ENCODE results near the gene SEMA5A. TPM values are rescaled to one million over a fixed set of nuclear protein-coding genes. Genes with fewer than 3 reads are reported as not detected.

SEMA5A gene
- total and polyA plus RNA-seq, 2 of the 8 experiments (the other 6 are each of a cell fraction or from before 2014, with no cell fraction given), result 5.3 to 8.9 TPM

GRCh38 chr5:9098990-9099389 is 446.9 kb downstream of the SEMA5A start:
- Histone ChIP-seq H2AK5ac (ENCODE audit: low read depth, low read length) (no peak overlapping the region), H2BK120ac (replicated peaks; ENCODE audit: low read depth, low read length) (no peak overlapping the region), H2AFZ (ENCODE audit: low read length) (no peak overlapping the region), H3K4me1 (replicated peaks in 1 of 4; ENCODE audit: control insufficient read depth in 3 of 4, insufficient read depth in 4 of 4, low read length in 3 of 4) (no peaks in the 10 kb centered on the region), H2BK5ac (ENCODE audit: low read depth, low read length) (no peak overlapping the region), H3K79me2 (ENCODE audit: control insufficient read depth in 1 of 2, insufficient read depth in 2 of 2, low read length in 2 of 2) (no peaks in the 10 kb centered on the region), H3K36me3 (ENCODE audit: control insufficient read depth in 2 of 4, insufficient read depth in 4 of 4, low read length in 3 of 4) (no peaks in the 10 kb centered on the region), H3K9me3 (ENCODE audit: insufficient read depth in 2 of 2, low read depth in 1 of 2, low read length in 1 of 2) (no peaks in the 10 kb centered on the region), H3K27ac (ENCODE audit: low read depth, low read length) (no peak overlapping the region), H3K27me3 (replicated peaks in 1 of 4; ENCODE audit: control insufficient read depth in 3 of 4, extremely low read depth in 1 of 4, insufficient read depth in 3 of 4, low read length in 3 of 4) (no peaks in the 10 kb centered on the region), H3K9ac (replicated peaks in 1 of 4; ENCODE audit: extremely low read depth in 1 of 4, low read depth in 3 of 4, low read length in 3 of 4) (no peak overlapping the region), H3K4me2 (ENCODE audit: insufficient read depth in 1 of 2, low read depth in 2 of 2, low read length in 2 of 2) (no peak overlapping the region), H2BK20ac (ENCODE audit: low read length) (no peak overlapping the region), H4K91ac (replicated peaks; ENCODE audit: insufficient read length, low read length) (no peak overlapping the region), H4K20me1 (replicated peaks in 1 of 2; ENCODE audit: control insufficient read depth in 1 of 2, insufficient read depth in 2 of 2, low read length in 2 of 2) (no peaks in the 10 kb centered on the region), H4K8ac (ENCODE audit: extremely low read depth, insufficient read depth, low read length) (no peak overlapping the region), H2BK15ac (ENCODE audit: low read length) (no peak overlapping the region), H3K23me2 (ENCODE audit: low read depth, low read length) (no peaks in the 10 kb centered on the region; the same call in 1 of the 2 replicates), H4K5ac (ENCODE audit: insufficient read length, low read depth, low read length) (no peak overlapping the region), H3K4ac (replicated peaks; ENCODE audit: insufficient read length, low read depth, low read length) (no peak overlapping the region), H2BK12ac (ENCODE audit: low read depth, low read length) (no peak overlapping the region), H3K23ac (ENCODE audit: insufficient read length) (no peak overlapping the region), H3K4me3 (ENCODE audit: extremely low read depth in 1 of 4, insufficient read depth in 2 of 4, low read depth in 3 of 4, low read length in 4 of 4) (no peak overlapping the region), H3K56ac (replicated peaks; ENCODE audit: insufficient read length, low read depth, low read length) (no peak overlapping the region), H3K18ac (ENCODE audit: extremely low read depth, low read length) (no peak overlapping the region), H3K14ac (ENCODE audit: insufficient read length) (no peak overlapping the region), H3K79me1 (ENCODE audit: low read depth, low read length) (no peaks in the 10 kb centered on the region)
- ChIA-PET CTCF (ENCODE audit: partially characterized antibody) (interaction anchor here (0.7 to 1.2 kb wide), 2 partner anchors 9 to 17 kb away, joined by 4 to 6 read pairs; no protein-coding TSS in a partner anchor), POLR2A (ENCODE audit: partially characterized antibody) (no interaction called here)
- DNase-seq (ENCODE audit: low read depth in 1 of 2, low spot score in 2 of 2) (no peak), FAIRE-seq (no peak)
- TF ChIP-seq CEBPB (IDR thresholded peaks at IDR 0.05; ENCODE audit: low read depth, low read length) (peak; percentile 6; the same call in 1 of the 2 replicates), RFX5 (IDR thresholded peaks at IDR 0.05; ENCODE audit: borderline replicate concordance, low read depth, low read length) (no peak)
- WGBS, 2 experiments (ENCODE audit: extremely low coverage in 1 of 2, insufficient coverage in 1 of 2, insufficient read length in 1 of 2, insufficient replicate concordance in 2 of 2, low coverage in 1 of 2, low lambda C conversion rate in 2 of 2, missing lambda C conversion rate in 1 of 2), result 96% methylated on average over 1 of the region's 1 CpG; no CpG with 5 or more reads in 1 of the 2 experiments

Measured in H1 (cell line).